ENCODE measurements around the gene PDHA1. TPM values are rescaled to one million over a fixed set of nuclear protein-coding genes. Genes with fewer than 3 reads are reported as not detected.

The PDHA1 gene
- total and polyA plus RNA-seq, 4 experiments from 2014 or later, result 75.4 to 124 (median 98.0) TPM

GRCh38 chrX:19388741-19389140, 45.0 kb downstream of the PDHA1 start:
- no peak for DNase-seq
- intact Hi-C loops (cut with micrococcal nuclease), result no loop called here
- H3K27me3 Mint-ChIP-seq, result peaks cover 0 to 3% of the 10 kb centered on the region in 2 donors
- H3K4me1 Mint-ChIP-seq, result no peaks in the 10 kb centered on the region
- ChIA-PET POLR2A (ENCODE audit: partially characterized antibody) (no interaction called here), CTCF (ENCODE audit: partially characterized antibody) (no interaction called here)
- H3K4me3 Mint-ChIP-seq, result no peak overlapping the region
- H3K9me3 Mint-ChIP-seq, result no peaks in the 10 kb centered on the region
- Histone ChIP-seq H3K27me3 (ENCODE audit: insufficient read depth, low read length) (no peaks in the 10 kb centered on the region), H3K27ac (ENCODE audit: low read depth, low read length) (no peak overlapping the region), H3K9me3 (ENCODE audit: control insufficient read depth in 1 of 2, low read length in 2 of 2) (no peaks in the 10 kb centered on the region), H3K36me3 (ENCODE audit: insufficient read depth, low read length) (no peaks in the 10 kb centered on the region), H3K4me3 (ENCODE audit: low read length in 2 of 2) (no peak overlapping the region), H3K4me1 (ENCODE audit: insufficient read depth, low read length) (no peaks in the 10 kb centered on the region)
- no peaks in the 10 kb centered on the region for H3K36me3 Mint-ChIP-seq
- H3K27ac Mint-ChIP-seq, result no peak overlapping the region

DNA sequence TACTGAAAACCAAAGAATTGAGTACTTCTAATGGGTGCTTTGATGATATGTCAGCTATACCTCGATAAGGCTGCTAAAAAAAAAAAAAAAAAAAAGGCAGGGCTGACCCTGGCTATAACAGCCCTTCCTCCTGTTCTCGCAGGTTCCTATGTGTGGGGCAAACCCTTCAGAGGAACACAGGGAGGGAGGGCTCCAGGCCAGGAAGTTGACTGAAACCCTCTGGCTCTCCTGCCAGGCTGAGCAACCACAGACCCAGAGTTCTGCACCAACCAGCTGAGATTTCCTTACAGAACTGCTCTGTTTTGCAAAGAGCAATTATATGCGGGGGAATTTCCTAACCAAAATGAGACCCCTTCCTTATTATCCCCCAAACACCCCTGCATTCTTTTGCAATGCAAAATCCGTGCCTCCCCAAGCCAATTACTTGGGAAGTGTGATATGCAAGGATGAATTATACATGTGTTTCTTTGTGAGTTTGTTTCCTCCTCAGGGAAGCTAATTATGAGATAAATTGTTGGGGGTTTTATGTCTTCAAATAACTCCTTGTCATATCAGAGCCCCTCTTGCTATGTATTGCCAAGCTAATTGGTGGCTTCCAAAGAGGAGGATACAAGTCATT, 45.6 kb downstream of the PDHA1 start:
- H3K36me3 Mint-ChIP-seq, result no peaks in the 10 kb centered on the region
- H3K27me3 Mint-ChIP-seq, result no peaks in the 10 kb centered on the region
- CTCF ChIA-PET (ENCODE audit: partially characterized antibody), result no interaction called here
- no peak overlapping the region for H3K27ac ChIP-seq (ENCODE audit: low read depth, low read length)
- no peaks in the 10 kb centered on the region for H3K27me3 ChIP-seq (ENCODE audit: insufficient read depth, low read length)
- H3K4me1 ChIP-seq (ENCODE audit: insufficient read depth, low read length), result no peaks in the 10 kb centered on the region
- peaks cover 0 to 2% (median 0%) of the 10 kb centered on the region in 8 donors for H3K9me3 Mint-ChIP-seq
- no peaks in the 10 kb centered on the region for H3K9me3 ChIP-seq (ENCODE audit: control insufficient read depth in 1 of 2, low read length in 2 of 2)
- intact Hi-C loops (cut with micrococcal nuclease), result no loop called here
- H3K4me1 Mint-ChIP-seq, result no peaks in the 10 kb centered on the region
- no peak overlapping the region for H3K27ac Mint-ChIP-seq
- no peak for DNase-seq
- no peak overlapping the region for H3K4me3 ChIP-seq (ENCODE audit: low read length in 2 of 2)
- H3K36me3 ChIP-seq (ENCODE audit: insufficient read depth, low read length), result no peaks in the 10 kb centered on the region
- no peak overlapping the region for H3K4me3 Mint-ChIP-seq
- POLR2A ChIA-PET (ENCODE audit: partially characterized antibody), result no interaction called here

- Histone ChIP-seq H3K4me1 (ENCODE audit: insufficient read depth, low read length) (no peaks in the 10 kb centered on the region), H3K4me3 (ENCODE audit: low read length in 2 of 2) (no peak overlapping the region), H3K36me3 (ENCODE audit: insufficient read depth, low read length) (no peaks in the 10 kb centered on the region), H3K27me3 (ENCODE audit: insufficient read depth, low read length) (no peaks in the 10 kb centered on the region), H3K9me3 (ENCODE audit: control insufficient read depth in 1 of 2, low read length in 2 of 2) (no peaks in the 10 kb centered on the region), H3K27ac (ENCODE audit: low read depth, low read length) (no peak overlapping the region)
- H3K4me1 Mint-ChIP-seq, result no peaks in the 10 kb centered on the region
- DNase-seq, result no peak
- POLR2A ChIA-PET (ENCODE audit: partially characterized antibody), result no interaction called here
- H3K27ac Mint-ChIP-seq, result no peak overlapping the region
- CTCF ChIA-PET (ENCODE audit: partially characterized antibody), result no interaction called here
- peaks cover 0 to 3% (median 0%) of the 10 kb centered on the region in 8 donors for H3K9me3 Mint-ChIP-seq
- H3K36me3 Mint-ChIP-seq, result no peaks in the 10 kb centered on the region
- peaks cover 0 to 7% of the 10 kb centered on the region in 2 donors for H3K27me3 Mint-ChIP-seq
- intact Hi-C loops (cut with micrococcal nuclease), result no loop called here
- H3K4me3 Mint-ChIP-seq, result no peak overlapping the region
These were observed 48.4 kb downstream of the PDHA1 start for GRCh38 chrX:19392078-19392477.

DNA sequence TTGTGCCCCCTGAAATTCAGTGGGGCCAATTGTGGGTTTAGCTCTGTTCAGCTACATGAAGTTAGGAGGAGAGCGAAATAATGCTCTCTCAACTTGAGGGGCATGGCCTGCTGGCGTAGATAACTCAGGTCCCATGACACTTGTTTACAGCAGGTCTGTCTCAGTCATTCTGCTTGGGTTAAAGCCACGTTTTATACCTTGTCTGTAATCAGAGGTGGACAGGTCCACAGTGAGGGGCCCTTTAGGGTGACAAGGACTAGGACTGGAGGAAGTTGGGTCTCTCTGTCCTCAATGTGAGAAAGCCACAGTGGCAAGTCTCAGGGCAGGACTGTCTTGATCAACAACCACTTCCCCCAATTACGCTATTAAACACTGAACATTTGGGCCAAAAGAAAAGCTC, 49.0 kb downstream of the PDHA1 start:
- intact Hi-C loops (cut with micrococcal nuclease), result no loop called here
- Histone ChIP-seq H3K27me3 (ENCODE audit: insufficient read depth, low read length) (no peaks in the 10 kb centered on the region), H3K36me3 (ENCODE audit: insufficient read depth, low read length) (no peaks in the 10 kb centered on the region), H3K4me1 (ENCODE audit: insufficient read depth, low read length) (no peaks in the 10 kb centered on the region), H3K9me3 (ENCODE audit: control insufficient read depth in 1 of 2, low read length in 2 of 2) (no peaks in the 10 kb centered on the region), H3K4me3 (ENCODE audit: low read length in 2 of 2) (no peak overlapping the region), H3K27ac (ENCODE audit: low read depth, low read length) (no peak overlapping the region)
- no peaks in the 10 kb centered on the region for H3K4me1 Mint-ChIP-seq
- no peak overlapping the region for H3K27ac Mint-ChIP-seq
- H3K9me3 Mint-ChIP-seq, result peaks cover 0 to 3% (median 0%) of the 10 kb centered on the region in 8 donors
- ChIA-PET CTCF (ENCODE audit: partially characterized antibody) (interaction anchor here (0.7 kb wide), 1 partner anchor 308 kb away, joined by 3 read pairs; no protein-coding TSS in a partner anchor), POLR2A (ENCODE audit: partially characterized antibody) (no interaction called here)
- DNase-seq, result no peak
- H3K4me3 Mint-ChIP-seq, result no peak overlapping the region
- peaks cover 0 to 7% of the 10 kb centered on the region in 2 donors for H3K27me3 Mint-ChIP-seq
- no peaks in the 10 kb centered on the region for H3K36me3 Mint-ChIP-seq

GRCh38 chrX:19403696-19404095, 60.0 kb downstream of the PDHA1 start:
- no peaks in the 10 kb centered on the region for H3K27me3 ChIP-seq (ENCODE audit: insufficient read depth, low read length)
- POLR2A ChIA-PET (ENCODE audit: partially characterized antibody), result no interaction called here
- Mint-ChIP-seq H3K27ac (no peak overlapping the region), H3K4me1 (no peaks in the 10 kb centered on the region), H3K4me3 (no peak overlapping the region), H3K9me3 (no peaks in the 10 kb centered on the region), H3K36me3 (no peaks in the 10 kb centered on the region), H3K27me3 (peaks cover 2 to 7% of the 10 kb centered on the region in 2 donors)
- no peak for DNase-seq
- CTCF ChIA-PET (ENCODE audit: partially characterized antibody), result no interaction called here
- H3K4me1 ChIP-seq (ENCODE audit: insufficient read depth, low read length), result no peaks in the 10 kb centered on the region
- H3K36me3 ChIP-seq (ENCODE audit: insufficient read depth, low read length), result no peaks in the 10 kb centered on the region
- H3K4me3 ChIP-seq (ENCODE audit: low read length in 2 of 2), result no peak overlapping the region
- H3K9me3 ChIP-seq (ENCODE audit: control insufficient read depth in 1 of 2, low read length in 2 of 2), result no peaks in the 10 kb centered on the region
- no peak overlapping the region for H3K27ac ChIP-seq (ENCODE audit: low read depth, low read length)
- intact Hi-C loops (cut with micrococcal nuclease), result no loop called here

- Histone ChIP-seq H3K4me1 (ENCODE audit: insufficient read depth, low read length) (no peaks in the 10 kb centered on the region), H3K27me3 (ENCODE audit: insufficient read depth, low read length) (no peaks in the 10 kb centered on the region), H3K27ac (ENCODE audit: low read depth, low read length) (no peak overlapping the region), H3K4me3 (ENCODE audit: low read length in 2 of 2) (no peak overlapping the region), H3K9me3 (ENCODE audit: control insufficient read depth in 1 of 2, low read length in 2 of 2) (no peaks in the 10 kb centered on the region), H3K36me3 (ENCODE audit: insufficient read depth, low read length) (no peaks in the 10 kb centered on the region)
- intact Hi-C loops (cut with micrococcal nuclease), result no loop called here
- no peak overlapping the region for H3K4me3 Mint-ChIP-seq
- ChIA-PET CTCF (ENCODE audit: partially characterized antibody) (no interaction called here), POLR2A (ENCODE audit: partially characterized antibody) (no interaction called here)
- no peaks in the 10 kb centered on the region for H3K4me1 Mint-ChIP-seq
- peaks cover 2 to 6% of the 10 kb centered on the region in 2 donors for H3K27me3 Mint-ChIP-seq
- no peaks in the 10 kb centered on the region for H3K36me3 Mint-ChIP-seq
- DNase-seq, result no peak
- no peak overlapping the region for H3K27ac Mint-ChIP-seq
- peaks cover 0 to 8% (median 0%) of the 10 kb centered on the region in 8 donors for H3K9me3 Mint-ChIP-seq
These were observed 66.5 kb downstream of the PDHA1 start for GRCh38 chrX:19410259-19410658.
